ENCODE results near the gene DSE.

DNA sequence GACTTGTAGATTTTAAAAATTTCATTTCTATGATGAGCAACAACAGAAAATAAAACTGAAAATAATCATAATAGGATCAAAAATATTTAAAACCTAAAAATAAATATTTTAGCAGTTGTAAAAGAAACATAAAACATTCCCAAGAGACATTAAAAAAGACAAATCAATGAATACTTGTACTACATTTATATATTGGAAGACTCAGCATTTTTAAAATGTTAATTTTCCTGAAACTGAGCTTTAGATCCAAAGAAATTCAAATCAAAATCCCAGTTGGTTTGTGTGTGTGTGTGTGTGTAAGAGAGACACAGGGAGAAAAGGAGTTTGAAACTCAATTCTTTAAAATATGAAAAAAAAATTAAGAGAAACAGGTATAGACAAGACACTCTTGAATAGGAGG, 38.7 kb upstream of the DSE start:
- TF ChIP-seq CTCF (IDR thresholded peaks at IDR 0.05) (no peak), EP300 (IDR thresholded peaks at IDR 0.05) (no peak)
- TF ChIP-seq, protein P1, sequence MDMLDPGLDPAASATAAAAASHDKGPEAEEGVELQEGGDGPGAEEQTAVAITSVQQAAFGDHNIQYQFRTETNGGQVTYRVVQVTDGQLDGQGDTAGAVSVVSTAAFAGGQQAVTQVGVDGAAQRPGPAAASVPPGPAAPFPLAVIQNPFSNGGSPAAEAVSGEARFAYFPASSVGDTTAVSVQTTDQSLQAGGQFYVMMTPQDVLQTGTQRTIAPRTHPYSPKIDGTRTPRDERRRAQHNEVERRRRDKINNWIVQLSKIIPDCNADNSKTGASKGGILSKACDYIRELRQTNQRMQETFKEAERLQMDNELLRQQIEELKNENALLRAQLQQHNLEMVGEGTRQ (IDR thresholded peaks at IDR 0.05) = no peak
- TF ChIP-seq, protein P2, sequence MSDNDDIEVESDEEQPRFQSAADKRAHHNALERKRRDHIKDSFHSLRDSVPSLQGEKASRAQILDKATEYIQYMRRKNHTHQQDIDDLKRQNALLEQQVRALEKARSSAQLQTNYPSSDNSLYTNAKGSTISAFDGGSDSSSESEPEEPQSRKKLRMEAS (IDR thresholded peaks at IDR 0.05) = no peak
